ENCODE measurements around the gene BPIFB1.

The BPIFB1 gene

GRCh38 chr20:33282991-33283555 is at the start of gene BPIFB1:
TSS of gene BPIFB1 (plus strand) at chr20:33283214. CDS start at chr20:33286074, 2,860 bp downstream.
- no peak for DNase-seq

- no peak for DNase-seq
Measured at GRCh38 chr20:33234050-33234449, 49.0 kb upstream of the BPIFB1 start.

- DNase-seq = no peak
Measured at GRCh38 chr20:33235696-33236095, 47.3 kb upstream of the BPIFB1 start, which contains the start of gene BPIFA1. TSS of gene BPIFA1 (plus strand) at chr20:33235996. CDS start at chr20:33237712, 1,716 bp downstream.

- DNase-seq = no peak
Measured at GRCh38 chr20:33236351-33236750, 46.7 kb upstream of the BPIFB1 start.

- no peak for DNase-seq
Measured at GRCh38 chr20:33237989-33238388, 45.0 kb upstream of the BPIFB1 start.

GRCh38 chr20:33239418-33239817 is 43.6 kb upstream of the BPIFB1 start:
- no peak for DNase-seq

GRCh38 chr20:33239979-33240736 is 42.9 kb upstream of the BPIFB1 start:
- no peak for DNase-seq

GRCh38 chr20:33240923-33241322 is 42.1 kb upstream of the BPIFB1 start:
- no peak for DNase-seq

- DNase-seq = no peak
Measured at GRCh38 chr20:33242319-33243100, 40.5 kb upstream of the BPIFB1 start.

- no peak for DNase-seq
Measured at GRCh38 chr20:33246077-33246476, 36.9 kb upstream of the BPIFB1 start.

GRCh38 chr20:33249456-33249855 is 33.6 kb upstream of the BPIFB1 start:
- no peak for DNase-seq

- DNase-seq = no peak
Measured at GRCh38 chr20:33250666-33251065, 32.3 kb upstream of the BPIFB1 start.

GRCh38 chr20:33251496-33251895 is 31.5 kb upstream of the BPIFB1 start:
- DNase-seq = no peak

GRCh38 chr20:33252460-33252859 is 30.6 kb upstream of the BPIFB1 start:
- no peak for DNase-seq

- DNase-seq = no peak
Measured at GRCh38 chr20:33255005-33255404, 28.0 kb upstream of the BPIFB1 start.

- no peak for DNase-seq
Measured at GRCh38 chr20:33257237-33257636, 25.8 kb upstream of the BPIFB1 start.

- DNase-seq = no peak
Measured at GRCh38 chr20:33259371-33259770, 23.6 kb upstream of the BPIFB1 start.

- no peak for DNase-seq
Measured at GRCh38 chr20:33261465-33261864, 21.5 kb upstream of the BPIFB1 start.

- peak; percentile 39 for DNase-seq
Measured at GRCh38 chr20:33262658-33263065, 20.4 kb upstream of the BPIFB1 start.

- no peak for DNase-seq
Measured at GRCh38 chr20:33263784-33264183, 19.2 kb upstream of the BPIFB1 start.

- DNase-seq = no peak
Measured at GRCh38 chr20:33267701-33268100, 15.3 kb upstream of the BPIFB1 start.

GRCh38 chr20:33272155-33272873 is 10.7 kb upstream of the BPIFB1 start:
- DNase-seq = no peak

Measured in GDM1 (cell line).